ENCODE measurements around the gene ATP5ME.
A peak's percentile ranks its signal among the peaks of the same experiment; 100 is the strongest.
"Not testable (repeated sequence)": the region's sequence is repeated elsewhere in the genome, so short reads cannot be mapped to it uniquely, and the experiment has no call there.

ATP5ME gene

DNA sequence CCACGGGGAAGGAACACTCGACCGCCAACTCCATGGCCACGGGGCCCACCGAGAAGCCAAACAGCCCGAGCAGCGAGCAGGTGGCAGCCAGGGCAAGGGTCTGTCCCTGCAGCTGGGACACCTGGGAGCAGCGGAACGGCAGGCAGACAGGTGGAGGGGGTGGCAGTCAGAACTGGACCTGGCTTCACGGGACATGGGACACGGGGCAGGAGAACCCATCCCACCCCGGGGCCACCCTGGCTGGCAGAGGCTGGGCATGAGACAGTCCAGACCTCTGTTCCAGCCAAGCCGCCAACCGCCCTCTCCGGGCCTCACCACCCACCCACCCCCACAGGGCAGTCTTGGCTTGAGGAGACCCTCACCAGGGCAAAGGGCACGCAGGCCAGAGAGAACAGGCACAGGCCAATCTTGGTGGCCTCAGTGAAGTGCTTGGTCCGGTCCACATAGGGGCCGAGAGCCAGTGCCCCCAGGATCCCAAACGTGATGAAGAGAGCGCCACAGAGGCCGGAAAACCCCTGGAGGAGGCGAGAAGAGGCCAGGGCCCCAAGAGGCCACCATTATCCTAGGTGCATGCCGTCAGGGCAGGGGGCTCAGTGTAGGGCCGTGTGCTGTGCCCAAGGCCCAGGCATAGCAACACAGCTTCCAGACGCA, 9.3 kb upstream of the ATP5ME start:
- no peak for DNase-seq

DNA sequence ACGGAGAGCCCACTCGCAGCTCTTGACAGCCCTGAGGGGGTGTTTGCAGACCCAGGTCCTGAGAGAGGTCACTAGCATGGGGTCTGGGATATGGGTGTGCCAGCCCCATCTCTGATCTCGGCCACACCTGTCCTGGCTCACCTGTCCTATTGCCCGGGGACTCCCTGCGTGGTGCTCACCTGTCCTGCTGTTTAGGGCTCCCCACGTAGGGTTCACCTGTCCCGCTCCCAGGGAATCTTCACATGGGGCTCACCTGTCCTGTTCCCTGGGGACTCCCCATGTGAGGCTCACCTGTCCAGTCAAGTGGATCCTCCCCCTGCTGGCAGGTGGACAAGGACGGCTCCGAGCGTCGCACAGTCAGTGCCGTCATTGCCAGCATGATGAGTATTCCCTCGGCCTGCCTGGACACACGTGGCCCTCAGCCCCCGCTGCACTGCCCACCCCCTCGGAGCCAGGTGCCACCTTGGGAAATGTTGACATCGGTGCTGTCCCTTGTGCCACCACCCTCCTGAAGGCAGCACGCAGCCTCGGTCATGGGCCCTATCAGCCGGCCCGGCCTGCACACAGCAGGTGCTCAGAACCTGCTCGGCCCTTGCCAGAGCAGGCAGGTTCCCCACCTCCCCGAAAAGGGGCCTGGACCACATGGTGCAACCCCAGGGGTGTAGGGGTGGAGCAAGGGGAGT, 8.6 kb upstream of the ATP5ME start:
- no peak for DNase-seq

DNA sequence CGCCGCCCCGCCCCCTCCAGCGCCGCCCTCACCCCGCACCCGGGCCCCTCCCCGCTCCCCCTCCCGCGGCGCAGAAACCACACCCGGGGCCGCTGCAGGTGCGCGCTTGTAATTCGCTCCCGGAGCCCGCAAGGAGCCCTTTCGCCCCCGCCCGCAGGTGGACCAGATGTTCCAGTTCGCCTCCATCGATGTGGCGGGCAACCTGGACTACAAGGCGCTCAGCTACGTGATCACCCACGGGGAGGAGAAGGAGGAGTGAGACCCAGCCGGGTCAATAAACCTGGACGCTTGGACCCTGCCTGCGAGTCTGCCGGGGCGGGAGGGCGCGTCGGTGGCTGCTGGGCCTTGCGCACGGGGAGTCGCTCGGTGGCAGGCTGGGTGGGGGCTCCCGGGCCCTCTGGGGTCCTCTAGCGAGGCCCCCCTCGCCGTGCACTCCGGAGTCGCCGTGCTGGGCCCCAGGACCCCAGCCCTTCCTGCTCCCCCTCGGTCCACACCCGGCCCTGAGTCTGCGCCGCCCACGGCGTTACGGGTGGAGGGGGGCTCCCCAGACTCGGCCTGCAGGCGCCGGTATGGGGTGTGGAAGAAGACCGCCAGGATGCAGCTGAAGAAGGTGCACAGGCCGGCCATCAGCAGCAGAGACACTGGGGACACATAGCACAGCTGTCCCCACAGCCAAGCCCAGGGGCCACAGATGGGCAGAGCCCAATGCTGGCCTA, 7.8 kb upstream of the ATP5ME start:
- DNase-seq = peak; percentile 58

DNA sequence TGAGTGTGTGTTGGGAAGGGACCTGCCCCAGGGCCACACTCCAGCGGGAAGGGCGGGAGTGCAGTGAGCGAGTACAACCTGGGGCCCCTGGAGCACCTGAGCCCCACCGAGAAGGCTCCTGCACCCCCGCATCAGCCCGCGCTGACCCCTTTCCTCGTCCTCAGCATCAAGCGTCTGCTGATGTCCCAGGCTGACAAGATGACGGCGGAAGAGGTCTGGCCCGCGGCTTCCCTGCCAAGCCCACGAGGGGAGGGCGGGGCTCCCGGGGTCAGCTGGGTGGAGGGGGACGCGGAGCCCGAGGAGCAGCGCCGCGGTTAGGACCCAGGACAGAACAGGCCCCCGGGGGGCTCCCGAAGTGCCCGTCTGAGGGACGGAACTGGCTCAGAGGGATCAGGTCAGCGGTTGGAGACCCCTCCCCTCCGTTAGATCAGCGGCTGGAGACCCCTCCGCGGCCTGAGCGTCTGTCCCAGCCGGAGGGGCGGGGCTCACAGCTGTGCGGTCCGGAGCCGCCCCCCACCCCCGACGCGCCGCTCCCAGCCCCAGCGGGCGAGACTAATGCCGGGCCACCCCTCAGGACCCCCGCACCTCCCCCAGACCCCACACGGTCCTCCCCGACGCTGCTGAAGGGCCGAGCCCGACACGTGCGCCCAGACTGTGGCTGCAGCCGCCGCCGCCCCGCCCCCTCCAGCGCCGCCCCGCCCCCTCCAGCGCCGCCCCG, 7.0 kb upstream of the ATP5ME start:
- peak; percentile 74 for DNase-seq

DNA sequence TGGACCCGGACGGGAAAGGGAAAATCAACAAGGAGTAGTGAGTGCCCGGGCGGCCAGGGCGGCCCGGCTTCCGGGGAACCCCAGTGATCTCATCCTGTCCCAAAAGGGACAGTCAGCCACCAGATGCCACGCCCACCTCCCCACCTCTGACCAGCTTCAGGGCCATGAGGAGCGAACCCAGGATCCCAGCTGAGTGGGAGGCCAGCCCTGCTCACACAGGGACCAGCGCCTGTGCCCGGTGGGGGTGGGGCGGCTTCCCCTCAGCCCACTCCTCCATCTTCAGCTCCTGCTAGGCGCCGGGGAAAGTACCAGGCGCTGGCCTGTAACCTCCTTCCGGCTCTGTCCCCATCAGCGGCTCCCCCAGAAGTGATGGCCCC, 6.5 kb upstream of the ATP5ME start:
- DNase-seq = no peak

DNA sequence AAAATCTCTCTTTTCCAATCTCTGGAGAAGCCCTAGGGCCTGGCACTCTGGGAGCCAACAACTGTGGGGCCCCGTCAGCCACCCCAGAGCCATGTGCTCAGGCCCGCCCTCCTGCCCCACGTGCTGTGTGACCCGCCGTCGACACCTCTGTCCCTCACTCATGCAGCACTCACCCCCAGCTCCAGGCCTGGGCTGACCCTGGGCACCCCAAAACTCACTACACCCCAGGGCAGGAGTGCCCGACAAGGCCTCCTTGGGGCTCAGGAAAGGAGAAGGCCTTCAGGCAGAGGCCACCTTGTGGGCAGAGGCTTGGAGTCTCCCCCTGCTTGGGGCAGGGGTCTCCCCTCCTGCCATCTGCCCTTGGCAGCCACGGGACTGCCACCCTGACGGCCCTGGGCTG, 6.0 kb upstream of the ATP5ME start:
- DNase-seq = no peak

DNA sequence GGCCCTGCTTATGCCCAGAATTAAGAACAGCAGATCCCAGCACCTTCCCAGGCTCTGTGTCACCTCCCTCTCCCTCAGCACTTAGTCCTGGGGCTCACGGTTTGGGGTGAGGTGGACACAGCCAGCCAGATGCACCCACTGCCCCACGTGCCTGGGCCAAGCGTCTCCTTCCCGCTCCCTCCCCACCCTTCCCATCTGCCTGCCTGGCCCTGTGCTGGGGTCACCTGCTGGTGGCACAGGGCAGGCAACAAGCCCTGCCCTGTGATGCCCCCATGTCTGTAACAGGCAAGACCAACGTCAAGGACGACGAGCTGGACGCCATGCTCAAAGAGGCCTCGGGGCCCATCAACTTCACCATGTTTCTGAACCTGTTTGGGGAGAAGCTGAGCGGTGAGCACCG, 5.6 kb upstream of the ATP5ME start:
- no peak for DNase-seq

DNA sequence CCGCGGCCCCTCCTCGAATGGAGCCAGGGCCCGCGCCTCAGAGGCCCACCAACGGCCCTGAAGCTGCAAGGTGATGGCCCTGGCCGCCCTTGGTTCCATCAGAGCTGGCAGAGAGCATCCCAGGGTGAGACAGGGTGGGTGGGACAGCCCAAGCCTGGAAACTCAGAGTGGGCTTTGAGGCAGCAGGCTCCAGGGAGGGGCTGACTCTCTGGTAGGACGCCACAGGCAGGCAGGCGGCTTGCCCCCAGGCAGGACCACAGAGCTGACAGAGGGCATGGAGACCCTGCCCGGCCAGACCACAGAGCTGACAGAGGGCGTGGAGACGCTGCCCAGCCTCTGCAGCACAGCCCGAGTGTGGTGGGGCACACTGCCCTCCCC, 5.0 kb upstream of the ATP5ME start:
- DNase-seq = no peak

DNA sequence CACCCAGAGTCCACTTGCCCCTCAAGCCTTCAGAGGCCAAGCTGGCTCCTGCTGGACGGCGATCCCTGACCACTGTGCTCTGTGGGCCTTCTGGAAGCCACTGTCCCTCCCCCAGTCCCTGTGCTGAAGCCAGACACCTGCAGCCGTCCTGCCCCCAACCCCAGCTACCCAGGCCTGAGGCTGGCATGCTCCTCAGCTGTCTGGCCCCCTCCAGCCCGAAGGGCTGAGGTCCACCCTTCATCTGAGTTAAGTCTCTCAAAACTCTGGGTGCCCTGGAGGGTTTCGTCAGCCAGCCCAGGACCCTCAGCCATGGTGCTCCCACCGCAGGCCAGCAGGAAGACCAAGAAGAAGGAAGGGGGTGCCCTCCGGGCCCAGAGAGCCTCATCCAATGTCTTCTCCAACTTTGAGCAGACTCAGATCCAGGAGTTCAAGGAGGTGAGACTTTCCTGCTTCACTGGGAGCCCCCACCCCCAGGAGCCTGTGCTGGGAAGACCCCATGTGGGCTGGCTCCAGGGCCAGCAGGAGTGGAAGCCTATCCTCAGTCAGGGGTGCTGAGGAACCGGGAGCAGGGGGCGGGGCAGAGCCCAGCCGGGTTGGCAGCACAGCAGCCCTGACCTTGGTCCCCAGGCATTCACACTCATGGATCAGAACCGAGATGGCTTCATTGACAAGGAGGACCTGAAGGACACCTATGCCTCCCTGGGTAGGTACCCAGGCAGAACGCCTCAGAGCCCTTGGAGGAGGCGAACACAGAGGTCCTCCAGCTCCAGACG, 4.4 kb upstream of the ATP5ME start:
- no peak for DNase-seq

DNA sequence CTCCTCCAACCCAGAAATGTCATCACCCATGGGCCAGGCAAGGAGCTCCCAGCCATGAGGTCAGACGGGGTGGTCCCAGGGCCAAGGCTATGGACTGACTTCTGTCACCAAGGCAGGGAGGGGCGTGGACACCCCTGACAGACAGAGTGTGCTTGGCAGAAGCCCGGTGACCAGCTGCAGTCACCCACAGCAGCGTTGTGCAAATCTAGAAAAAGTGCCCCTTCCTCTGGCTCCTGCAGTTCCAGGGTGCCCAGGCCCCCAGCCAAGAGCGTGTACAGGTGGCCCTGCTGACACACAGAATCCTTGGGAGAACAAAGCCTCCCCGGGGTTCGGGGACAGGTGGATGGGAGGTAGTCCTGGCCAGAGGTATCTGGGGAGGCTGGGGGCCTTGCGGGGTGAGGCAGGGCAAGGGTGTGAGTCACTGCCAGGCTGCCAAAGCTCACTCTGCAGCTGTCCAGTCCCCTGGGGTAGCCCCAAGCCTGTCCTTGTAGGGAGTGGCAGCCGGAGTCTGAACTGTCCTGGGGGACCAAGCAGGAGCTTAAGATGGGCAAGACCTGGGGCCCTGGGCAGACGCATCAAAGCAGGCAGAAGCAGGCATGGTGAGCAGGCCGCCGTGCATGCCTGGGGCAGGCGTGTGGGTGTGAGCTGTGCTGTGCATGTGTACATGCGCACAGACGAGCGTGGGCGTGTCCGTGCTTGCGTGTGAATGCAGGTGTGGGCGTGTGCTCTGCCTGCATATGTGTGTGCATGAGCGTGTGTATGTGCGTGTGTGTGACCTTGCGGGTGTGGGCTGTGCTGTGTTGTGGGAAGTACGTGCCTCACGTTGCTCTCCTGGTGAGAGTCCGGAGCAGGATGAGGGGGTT, 3.6 kb upstream of the ATP5ME start:
- peak; percentile 26 for DNase-seq

DNA sequence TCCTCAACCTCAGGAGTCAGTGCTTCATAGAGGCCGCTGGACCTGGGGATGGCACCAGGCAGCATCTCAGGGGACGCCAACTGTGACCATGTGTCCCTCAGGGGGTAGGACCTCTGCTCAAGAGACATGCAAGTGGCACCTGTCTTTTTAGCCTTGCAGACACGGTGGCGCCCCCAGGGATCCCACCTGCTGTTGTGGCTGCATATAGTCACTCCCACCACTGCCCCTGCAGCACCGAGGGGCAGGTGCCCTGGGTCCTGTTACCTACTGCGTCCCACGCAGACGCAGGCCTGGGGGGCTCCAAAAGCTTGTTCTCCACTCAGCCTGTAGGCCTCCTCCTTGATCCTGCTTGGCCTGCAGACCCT, 2.8 kb upstream of the ATP5ME start:
- no peak for DNase-seq

DNA sequence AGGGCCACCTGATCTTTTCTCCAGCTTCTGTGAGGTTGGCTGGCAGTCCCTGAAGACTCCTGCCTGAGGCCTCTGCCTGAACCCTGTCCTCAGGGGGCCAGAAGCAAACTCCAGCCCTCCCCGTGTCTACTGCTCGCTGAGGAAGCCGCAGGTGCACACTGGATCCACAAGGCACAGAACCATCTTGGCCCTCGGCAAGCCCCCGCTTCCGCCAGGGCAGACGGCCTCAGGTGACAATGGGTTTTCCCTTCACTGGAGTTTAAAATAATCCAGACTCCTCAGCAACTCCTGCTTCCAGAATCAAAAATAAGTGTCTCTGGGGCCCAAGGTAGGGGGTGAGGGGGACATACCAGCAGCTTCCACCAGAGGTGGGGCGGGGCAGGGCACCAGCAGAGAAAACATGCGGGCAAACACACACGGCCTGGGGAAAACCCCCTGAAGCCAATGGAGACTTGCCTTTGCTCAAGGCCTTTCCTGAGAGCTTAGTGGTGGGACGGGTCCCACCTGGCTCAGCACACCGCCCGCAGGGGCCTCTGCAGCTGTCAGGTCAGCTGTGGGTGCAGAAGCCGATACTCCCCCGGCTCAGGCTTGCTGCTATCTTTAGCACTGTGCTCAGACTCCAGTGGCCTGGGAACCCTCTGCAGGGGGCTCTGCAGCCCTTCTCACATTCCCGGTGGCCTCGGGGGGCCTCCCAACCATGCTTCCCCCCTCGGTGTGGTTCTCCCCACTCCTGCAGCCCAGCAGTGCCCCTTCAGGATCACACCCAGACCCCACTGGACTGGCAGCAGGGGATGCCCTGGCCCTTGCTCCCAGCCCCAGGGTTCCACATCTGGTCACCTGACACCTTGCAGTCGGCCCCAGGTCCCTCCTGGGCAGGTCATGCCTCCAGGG, 2.1 kb upstream of the ATP5ME start:
- DNase-seq = no peak

DNA sequence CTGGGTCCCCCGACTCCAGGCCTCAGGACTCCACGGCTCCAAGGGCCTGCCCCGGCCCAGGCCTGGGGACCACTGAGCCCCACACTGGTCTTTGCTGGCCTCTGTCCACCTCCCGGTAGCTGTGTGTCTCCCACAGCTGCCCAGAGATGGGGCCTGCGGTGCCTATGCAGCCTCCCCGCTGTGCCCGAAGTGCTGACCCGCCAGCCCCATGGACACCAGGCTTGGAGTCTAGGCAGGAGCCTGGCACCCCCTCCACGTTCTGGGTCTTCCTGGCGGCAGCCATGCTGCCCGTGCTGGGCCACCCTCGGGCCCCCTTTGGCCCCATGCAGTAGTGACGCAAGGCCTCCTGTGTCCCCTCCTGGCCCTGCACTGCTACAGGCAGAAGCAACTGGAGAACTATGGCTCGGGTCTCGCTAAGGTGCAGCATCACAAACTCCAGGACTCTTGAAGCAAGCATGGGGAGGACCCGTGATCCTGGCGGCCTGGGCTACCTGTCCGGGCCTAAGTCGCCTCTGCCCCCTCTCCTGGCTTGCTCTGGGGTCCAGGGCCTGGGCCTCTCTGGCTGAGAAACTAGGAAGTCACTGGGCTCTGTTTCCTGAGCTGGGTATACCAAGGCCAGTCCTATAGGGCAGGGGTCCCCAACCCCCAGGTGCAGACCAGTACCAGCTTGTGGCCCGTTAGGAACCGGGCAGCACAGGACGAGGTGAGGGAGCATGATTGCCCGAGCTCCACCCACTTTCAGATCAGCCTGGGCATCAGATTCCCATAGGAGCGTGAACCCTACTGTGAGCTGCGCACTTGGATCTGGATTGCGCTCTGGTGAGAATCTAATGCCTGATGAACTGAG, 1.2 kb upstream of the ATP5ME start:
- DNase-seq = no peak

DNA sequence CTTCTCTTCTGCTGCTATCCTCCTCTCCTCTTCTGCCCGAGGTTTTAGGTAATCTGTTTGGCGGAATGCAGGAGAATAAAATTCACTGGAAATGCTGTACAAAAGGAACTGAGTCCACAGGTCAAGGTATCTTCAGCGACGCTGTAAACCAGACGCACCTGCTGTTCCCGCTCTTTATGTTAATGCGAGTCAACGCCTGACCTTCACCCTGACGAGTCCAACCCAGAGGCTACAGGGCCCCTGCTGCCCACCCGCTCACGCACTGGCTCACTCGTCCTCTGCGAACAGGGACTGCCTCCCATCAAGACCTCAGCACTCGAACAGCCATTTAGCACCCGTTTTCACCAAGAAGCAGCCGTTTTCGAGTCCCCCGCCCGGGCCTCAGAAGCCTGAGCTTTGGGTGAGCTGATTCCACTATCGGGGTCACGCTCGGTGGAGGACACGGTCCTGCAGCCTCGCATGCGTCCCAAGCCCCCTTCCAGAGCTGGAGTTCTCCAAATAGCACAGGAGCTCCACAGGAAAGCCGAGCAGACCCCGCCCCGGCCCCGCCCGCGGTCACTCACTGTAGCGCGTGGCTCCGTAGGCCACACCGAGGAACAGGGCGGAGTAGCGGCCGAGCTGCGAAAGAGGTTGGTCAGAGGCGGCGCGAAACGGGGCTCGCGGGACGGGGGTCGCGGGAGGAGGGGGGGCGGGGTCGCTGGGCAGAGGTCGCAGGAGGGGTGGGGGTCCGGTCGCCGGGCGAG, 556 bp downstream of the ATP5ME start:
- no peak for DNase-seq

DNA sequence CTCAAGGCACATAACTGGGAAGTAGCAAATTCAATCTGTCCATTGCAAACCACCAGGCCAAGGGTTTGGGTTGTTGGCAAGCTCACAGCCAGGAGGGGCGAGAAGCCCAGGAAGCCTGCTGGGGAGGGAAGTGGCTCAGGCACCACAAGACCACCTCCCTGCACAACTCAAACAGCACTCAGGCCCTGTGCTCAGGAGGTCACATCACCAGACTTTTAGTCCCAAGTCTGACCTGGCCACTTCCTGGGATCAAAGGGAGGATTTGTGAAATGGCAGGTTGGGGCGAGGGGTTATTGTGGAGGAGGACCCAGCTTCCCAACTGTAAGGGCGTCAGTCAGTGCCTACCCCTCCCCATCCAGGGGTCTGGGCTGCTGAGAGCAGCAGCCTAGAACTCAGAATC, 2.3 kb downstream of the ATP5ME start:
- no peak for DNase-seq

DNA sequence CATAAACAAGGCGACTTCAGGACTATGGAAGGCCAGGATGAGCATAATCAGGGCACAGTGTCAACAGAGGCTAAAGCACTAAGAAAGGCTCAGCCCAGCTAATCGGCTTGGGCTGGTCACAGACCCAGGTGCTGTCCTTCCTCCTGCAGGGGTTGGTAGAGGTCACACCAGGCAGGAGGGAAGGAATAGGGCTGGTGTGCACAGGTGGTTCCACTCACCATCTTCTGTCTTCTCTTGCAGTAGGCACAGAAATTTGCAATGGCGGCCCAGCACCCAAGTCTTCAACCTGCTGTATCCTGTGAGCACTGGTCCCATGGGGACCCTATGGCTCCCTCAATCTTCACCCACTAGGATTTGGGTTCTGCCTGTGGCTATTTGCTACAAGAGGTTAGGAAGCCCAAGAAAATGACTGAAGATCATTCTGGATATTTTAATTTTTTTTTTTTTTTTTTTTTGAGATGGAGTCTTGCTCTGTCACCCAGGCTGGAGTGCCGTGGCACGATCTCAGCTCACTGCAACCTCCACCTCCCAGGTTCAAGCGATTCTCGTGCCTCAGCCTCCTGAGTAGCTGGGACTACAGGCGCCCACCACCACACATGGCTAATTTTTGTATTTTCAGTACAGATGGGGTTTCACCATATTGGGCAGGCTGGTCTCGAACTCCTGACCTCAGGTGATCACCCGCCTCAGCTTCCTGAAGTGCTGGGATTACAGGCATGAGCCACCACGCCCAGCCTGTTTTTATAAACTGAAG, 4.1 kb downstream of the ATP5ME start:
- not testable (repeated sequence) for DNase-seq

DNA sequence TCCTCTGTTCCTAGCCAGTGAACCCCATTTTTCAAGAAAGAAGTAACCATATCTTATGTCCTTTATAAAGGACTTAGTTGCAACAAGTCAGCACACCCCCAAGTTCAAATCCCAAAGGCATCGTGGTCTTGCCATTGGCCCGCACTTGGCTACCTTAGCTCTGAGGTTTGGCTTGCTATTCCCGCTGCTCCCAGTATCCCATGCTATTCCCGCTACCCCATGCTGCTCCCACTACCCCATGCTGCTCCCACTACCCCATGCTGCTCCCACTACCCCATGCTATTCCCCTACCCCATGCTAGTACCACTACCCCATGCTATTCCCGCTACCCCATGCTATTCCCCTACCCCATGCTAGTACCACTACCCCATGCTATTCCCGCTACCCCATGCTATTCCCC, 5.9 kb downstream of the ATP5ME start:
- not testable (repeated sequence) for DNase-seq

DNA sequence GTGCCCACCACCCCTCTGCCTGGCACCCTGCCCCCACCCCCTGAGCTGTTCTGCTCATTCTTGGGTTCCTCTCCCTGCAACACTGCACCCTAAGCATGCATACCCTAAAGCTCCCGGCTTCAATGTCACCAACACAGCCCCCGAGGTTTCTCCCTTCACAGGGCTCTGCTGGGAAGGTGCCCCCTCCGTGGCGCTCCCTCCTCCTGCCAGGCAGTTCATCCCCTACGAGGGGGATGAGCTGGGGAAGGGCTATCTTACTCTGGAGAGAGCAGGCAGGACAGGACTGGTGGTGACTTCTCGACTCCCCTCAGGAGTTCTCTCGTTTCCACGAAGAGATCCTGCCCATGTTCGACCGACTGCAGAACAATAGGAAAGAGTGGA, 6.5 kb downstream of the ATP5ME start:
- no peak for DNase-seq

Measured in CD4-positive, alpha-beta T cell treated with Interleukin-6 for 4 hours (primary cell).